Activated naive CD8-positive, alpha-beta T cell treated with anti-CD3 and anti-CD28 coated beads, Interleukin-2, amount 50 U/mL, for 16 hours (primary cell): Measurements from ENCODE around the gene MIB2.
A peak's percentile ranks its signal among the peaks of the same experiment; 100 is the strongest.
"Not testable (repeated sequence)": the region's sequence is repeated elsewhere in the genome, so short reads cannot be mapped to it uniquely, and the experiment has no call there.

ENCODE experiments used
- DNase-seq: peaks from one replicate; pipeline ENCODE4 v3.0.0-alpha.2; 2020; ENCODE audit warnings: low read depth, low spot score

The MIB2 gene

GRCh38 chr1:1615256-1616044 lies at the start of gene MIB2:
Gene MIB2 (plus strand): TSS chr1:1615500. CDS start chr1:1623453, 7,953 bp downstream.
- peak; percentile 90 for DNase-seq

DNA sequence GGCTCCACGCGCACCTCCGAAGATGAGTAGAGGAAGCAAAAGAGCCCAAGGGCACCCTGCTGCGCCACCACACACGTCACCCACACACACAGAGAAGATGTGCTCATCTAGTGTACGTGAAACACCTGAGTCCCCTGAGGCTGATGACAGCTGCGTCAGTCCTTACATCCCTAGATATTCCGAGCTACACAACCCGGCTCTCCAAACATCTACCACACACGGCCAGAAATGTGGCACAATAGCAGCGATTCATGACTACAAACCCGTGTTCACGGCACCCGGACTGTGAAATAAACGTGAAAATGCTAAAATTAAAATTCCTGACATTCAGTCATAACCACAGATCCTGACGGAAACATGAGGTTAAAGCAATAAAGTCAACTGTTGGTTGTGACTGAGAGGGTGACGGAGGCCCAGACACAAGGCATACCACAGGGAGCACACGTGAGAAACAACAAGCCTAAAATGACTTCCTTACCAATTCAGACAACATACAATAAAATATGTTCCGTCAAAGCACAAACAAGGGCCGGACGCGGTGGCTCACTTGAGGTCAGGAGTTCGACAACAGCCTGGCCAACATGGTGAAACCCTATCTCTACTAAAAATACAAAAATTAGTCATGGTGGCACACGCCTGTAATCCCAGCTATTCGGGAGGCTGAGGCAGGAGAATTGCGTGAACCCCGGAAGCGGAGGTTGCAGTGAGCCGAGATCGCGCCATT lies 48.0 kb upstream of the MIB2 start:
- DNase-seq, result no peak

DNA sequence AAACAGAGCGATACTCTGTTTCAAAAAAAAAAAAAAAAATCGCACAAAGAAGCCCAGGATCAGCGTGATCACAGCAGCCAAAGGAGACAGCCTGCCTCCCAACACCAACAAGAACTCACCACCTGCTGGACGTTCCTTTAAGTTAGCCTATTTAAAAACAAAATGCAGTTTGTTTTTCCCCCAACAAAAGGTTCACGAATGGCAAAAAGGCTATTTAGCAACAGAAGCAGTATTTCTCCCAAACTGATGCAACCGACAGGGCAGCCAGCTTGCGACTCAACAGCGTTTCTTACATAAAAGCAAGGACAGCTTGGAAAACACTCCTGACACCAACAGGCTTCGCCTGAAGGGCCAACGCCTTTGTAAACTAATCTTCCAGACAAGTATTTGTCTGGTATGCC lies 47.4 kb upstream of the MIB2 start:
- DNase-seq, result no peak

- no peak for DNase-seq
Observed at GRCh38 chr1:1569341-1569740, 46.0 kb upstream of the MIB2 start.

DNA sequence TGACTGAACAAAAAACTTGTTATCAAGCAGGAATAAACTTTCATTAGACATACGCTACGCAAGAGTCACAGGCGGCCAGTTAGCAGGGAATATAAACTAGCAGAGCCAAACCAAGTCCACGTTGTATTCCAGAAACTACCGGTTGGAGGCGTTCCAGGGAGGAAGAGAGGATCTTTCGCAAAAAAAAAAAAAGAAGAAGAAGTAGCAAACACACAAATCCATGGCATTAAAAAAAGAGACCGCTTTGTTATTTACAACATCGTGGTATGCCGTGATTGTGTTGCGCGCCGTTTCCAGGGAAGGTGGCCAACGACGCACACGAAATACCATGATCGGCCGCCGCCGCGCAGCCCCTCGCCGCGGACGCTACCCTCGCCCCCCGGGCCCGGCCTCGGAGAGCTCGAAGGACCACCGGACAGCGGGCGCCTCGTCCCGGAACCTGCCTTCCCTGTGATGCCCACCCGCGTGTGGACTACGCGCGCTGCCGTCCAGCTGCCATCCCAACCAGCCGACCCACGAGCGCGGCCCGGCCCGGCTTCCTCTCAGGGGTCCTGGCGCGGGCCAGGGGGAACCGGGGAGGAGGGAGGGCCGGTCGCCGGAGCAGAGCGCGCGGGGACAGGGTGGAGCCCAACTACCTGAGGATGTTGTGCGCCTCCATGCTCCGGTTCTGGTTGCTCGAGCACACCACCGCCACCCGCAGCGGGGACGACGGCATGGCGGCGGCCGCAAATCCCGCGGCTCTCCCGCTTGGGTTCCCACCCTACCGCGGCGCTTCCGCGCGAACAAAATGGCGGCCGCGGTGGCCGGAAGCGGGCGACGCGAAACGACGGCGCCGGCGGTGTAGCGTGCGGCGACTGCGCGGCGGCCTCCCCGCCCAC lies 41.2 kb upstream of the MIB2 start:
- peak; percentile 32 for DNase-seq

- peak; percentile 81 for DNase-seq
Observed at GRCh38 chr1:1574721-1575537, 40.4 kb upstream of the MIB2 start, which contains the start of gene SSU72. Gene SSU72 (minus strand): TSS chr1:1574863. CDS start chr1:1574557, 306 bp downstream.

GRCh38 chr1:1577367-1578011 lies 37.8 kb upstream of the MIB2 start:
- DNase-seq, result no peak

- DNase-seq, result no peak
Observed at GRCh38 chr1:1578371-1578940, 36.8 kb upstream of the MIB2 start.

DNA sequence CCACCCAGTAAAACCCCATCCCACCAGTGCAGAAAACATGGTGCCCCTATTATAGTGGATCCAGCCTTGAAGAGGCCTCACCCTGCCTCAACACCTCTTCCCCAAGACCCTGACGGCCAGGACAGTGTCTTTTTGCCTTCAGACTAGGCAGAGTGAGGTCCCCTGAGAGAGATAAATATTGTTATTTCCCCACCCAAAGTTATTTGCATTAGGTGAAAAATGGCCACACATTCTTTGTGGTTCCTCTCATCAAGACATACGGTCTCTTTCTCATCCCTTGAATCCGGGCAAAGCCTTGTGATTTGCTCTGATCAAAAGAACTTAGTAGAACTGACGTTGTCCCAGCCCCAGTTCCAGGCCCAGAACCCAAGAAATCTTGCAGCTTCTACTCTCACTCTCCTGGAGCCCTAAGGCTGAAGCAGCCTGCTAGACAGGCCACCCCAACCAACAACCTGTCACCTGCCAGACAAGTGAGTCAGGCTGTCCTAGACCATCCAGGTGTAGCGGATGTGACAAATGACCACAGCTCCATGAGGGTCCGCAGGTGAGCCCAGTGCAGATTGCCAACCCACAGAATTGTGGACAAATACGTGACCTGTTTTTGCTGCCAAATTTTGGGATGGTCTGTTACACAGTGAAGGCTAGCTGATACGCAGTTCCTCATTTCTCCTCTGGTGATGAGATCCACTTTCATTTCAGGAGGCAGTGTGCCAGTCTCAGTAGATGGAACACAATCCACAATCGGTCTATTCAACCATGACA lies 32.5 kb upstream of the MIB2 start:
- no peak for DNase-seq

GRCh38 chr1:1583347-1584010 lies 31.8 kb upstream of the MIB2 start:
- no peak for DNase-seq

GRCh38 chr1:1591452-1591851 lies 23.8 kb upstream of the MIB2 start:
- no peak for DNase-seq

- DNase-seq, result no peak
Observed at GRCh38 chr1:1593834-1594601, 21.3 kb upstream of the MIB2 start.

DNA sequence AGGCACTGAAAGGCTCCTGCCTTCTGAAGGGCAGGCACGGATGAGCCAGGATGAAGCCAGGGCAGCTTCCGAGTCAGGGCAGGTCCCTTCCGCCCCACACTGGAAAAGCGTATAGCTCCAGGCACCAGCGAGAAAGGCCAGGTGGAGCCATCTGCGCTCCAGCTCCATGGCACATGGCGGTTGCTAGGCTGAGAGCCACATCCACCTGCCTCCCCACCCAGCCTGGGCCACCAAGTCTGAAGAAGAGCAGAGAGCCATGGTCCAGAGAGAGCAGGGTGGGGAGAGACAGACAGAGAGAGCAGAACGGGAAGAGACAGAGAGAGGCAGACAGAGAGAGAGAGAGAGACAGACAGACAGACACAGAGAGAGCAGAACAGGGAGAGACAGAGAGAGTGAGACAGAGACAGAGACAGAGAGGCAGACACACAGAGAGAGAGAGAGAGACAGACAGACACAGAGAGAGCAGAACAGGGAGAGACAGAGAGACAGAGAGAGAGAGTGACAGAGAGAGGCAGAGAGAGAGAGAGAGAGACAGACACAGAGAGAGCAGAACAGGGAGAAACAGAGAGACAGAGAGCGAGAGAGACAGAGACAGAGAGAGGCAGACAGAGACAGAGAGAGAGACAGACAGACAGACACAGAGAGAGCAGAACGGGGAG lies 20.6 kb upstream of the MIB2 start:
- DNase-seq, result no peak

DNA sequence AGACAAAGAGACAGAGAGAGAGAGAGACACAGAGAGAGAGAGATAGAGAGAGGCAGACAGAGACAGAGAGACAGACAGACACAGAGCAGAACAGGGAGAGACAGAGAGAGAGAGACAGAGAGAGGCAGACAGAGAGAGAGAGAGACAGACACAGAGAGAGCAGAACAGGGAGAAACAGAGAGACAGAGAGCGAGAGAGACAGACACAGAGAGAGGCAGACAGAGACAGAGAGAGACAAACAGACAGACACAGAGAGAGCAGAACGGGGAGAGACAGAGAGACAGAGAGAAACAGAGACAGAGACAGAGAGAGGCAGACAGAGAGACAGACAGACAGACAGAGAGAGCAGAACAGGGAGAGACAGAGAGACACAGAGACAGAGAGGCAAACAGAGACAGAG lies 20.0 kb upstream of the MIB2 start:
- DNase-seq, result not testable (repeated sequence)

DNA sequence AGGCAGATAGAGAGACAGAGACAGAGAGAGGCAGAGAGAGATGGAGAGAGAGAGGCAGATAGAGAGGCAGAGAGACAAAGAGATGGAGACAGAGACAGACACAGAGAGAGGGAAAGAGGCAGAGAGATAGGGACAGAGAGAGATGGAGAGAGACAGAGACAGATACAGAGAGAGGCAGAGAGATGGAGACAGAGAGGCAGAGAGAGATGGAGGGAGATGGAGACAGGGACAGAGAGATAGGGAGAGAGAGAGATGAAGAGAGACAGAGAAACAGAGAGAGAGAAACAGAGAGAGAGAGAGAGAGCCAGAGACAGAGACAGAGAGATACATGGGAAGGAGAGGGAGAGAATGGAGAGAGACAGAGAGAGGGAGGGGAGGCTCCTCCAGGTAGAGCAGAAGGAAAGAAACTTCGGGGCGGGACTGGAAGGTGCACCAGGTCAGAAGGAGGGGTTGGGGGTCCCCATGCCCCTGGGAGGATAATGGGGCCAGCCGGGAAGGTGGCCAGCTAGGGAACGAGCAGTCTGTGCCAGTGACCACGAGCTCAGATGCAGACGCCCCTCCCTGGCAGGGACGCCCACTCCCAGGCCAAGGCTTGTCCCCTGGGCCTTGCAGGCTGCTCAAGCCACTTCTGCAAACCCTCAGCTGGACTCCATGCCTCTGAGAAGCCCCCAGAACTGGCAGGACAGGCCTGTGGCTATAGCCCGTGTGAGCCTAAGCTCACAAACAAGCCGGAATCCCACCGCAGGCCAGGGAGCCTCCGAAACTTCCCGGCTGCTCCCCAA lies 18.6 kb upstream of the MIB2 start:
- DNase-seq, result no peak

DNA sequence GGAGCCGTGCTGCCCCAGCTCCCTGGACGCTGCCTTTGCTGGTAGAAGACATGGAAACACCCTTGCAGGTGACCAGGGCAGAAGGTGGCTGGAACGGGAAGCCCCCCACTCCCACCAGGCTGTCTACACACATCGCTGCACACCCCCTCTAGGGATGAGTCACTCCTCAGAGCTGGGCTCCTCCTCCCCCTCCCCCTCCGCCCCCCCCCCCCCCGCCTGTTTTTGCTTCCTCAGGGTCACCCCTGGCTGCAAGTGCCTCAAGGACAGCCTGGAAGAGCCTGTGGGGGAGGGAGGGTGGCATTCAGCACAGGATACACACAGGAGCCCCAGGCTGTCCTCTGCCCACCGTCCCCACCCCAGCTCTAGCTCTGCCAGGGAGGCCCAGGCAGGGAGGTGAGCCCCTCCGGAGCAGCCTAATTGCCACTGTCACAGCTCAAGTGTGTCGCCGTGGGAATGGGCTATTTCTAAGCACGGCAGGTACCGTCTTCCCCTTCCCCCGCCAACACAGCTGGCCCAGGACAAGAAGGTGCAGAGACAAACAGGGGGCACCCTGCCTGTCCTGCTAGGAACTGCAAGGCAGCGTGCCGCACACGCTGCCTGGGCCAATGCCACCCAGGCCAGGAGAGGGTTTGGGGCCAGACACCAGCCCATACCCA lies 17.9 kb upstream of the MIB2 start:
- DNase-seq, result no peak
